A549 (cell line): ENCODE data around the gene ROR1. TPM values are rescaled to one million over a fixed set of nuclear protein-coding genes. Genes with fewer than 3 reads are reported as not detected.

ENCODE experiments used
- ATAC-seq, 2 experiments: fragments of 200-7000 bp in 1 of 2; fragments of >200 bp in 1 of 2; cut with Nextera tagmentation in 1 of 2; cut with Tn5 transposase in 1 of 2; 3 replicates each; pipeline versions ENCODE4 v1.8.0 to v1.9.1; 2018 to 2020; ENCODE audit warnings: mild to moderate bottlenecking in 1 of 2, moderate library complexity in 1 of 2
- CTCF ChIA-PET: fragments of 300-600 bp; sonication (Branson Sonifier 250); formaldehyde crosslinking; extraction: SDS; loops from one replicate; lab custom pipeline; 2021; ENCODE audit warnings: antibody characterized with exemption, inconsistent platforms; lab: Yijun Ruan, JAX
- POLR2A ChIA-PET: fragments of 350-600 bp; formaldehyde crosslinking; extraction: SDS; loops from one replicate; lab custom pipeline; 2021; ENCODE audit warnings: antibody characterized with exemption, inconsistent platforms; lab: Yijun Ruan, JAX
- DNase-seq, 2 experiments: peaks; one replicate each; pipeline versions ENCODE4 v3.0.0 to v3.0.0-alpha.2; 2011 to 2016; ENCODE audit warnings: low read depth in 1 of 2, low spot score in 1 of 2
- FAIRE-seq: peaks from 2 replicates; lab custom pipeline; 2011; peaks lifted over from hg19 to GRCh38; lab: Jason Lieb, UNC
- H3K27ac ChIP-seq, 2 experiments: fragments of >200 bp; sonication (Bioruptor Twin); formaldehyde crosslinking; 3 replicates each; pipeline ENCODE4 v1.5.1; 2016 to 2017
- H3K4me1 ChIP-seq: fragments of >200 bp; sonication (Bioruptor Twin); formaldehyde crosslinking; 3 replicates; pipeline ENCODE4 v1.6.1; 2016
- H3K4me2 ChIP-seq: fragments of >200 bp; sonication (Bioruptor Twin); formaldehyde crosslinking; 3 replicates; pipeline ENCODE4 v1.6.1; 2016
- H3K4me3 ChIP-seq: fragments of >200 bp; sonication (Bioruptor Twin); formaldehyde crosslinking; 3 replicates; pipeline ENCODE4 v1.5.1; 2016
- H3K9me3 ChIP-seq: fragments of >200 bp; sonication (Bioruptor Twin); formaldehyde crosslinking; 3 replicates; pipeline ENCODE4 v1.6.1; 2016
- BCL3 ChIP-seq: fragments of >200 bp; sonication (Bioruptor Twin); formaldehyde crosslinking; IDR thresholded peaks from 3 replicates; pipeline ENCODE4 v1.6.1; 2016
- CBX8 ChIP-seq: fragments of 200-600 bp; sonication (generic); IDR thresholded peaks from 2 replicates; pipeline ENCODE4 v1.6.1; 2016
- CEBPB ChIP-seq, 2 experiments: fragments of >200 bp in 1 of 2; sonication (Bioruptor Twin) in 1 of 2; formaldehyde crosslinking in 1 of 2; IDR thresholded peaks; 2 replicates each; pipeline ENCODE4 v1.6.1; 2012 to 2016
- CHD2 ChIP-seq: fragments of 150-350 bp; IDR thresholded peaks from 2 replicates; pipeline ENCODE4 v1.6.1; 2014; ENCODE audit warnings: low read length; ENCODE audit not compliant: partially characterized antibody
- E2F6 ChIP-seq: IDR thresholded peaks from 2 replicates; pipeline ENCODE4 v1.6.1; 2012; ENCODE audit warnings: low read depth, borderline replicate concordance
- ELK1 ChIP-seq: fragments of 150-350 bp; IDR thresholded peaks from 2 replicates; pipeline ENCODE4 v1.6.1; 2014; ENCODE audit warnings: low read depth, mild to moderate bottlenecking, low read length
- FOSB ChIP-seq: fragments of 250-450 bp; sonication (Bioruptor Pico); IDR thresholded peaks from 2 replicates; pipeline ENCODE4 v1.5.0; 2020; ENCODE audit warnings: mild to moderate bottlenecking, moderate library complexity
- FOSL2 ChIP-seq, 2 experiments: fragments of 450-650 bp in 1 of 2; fragments of >200 bp in 1 of 2; sonication (Bioruptor Twin) in 1 of 2; formaldehyde crosslinking; IDR thresholded peaks; 2 replicates each; pipeline versions ENCODE4 v1.5.0 to v1.6.1; 2016 to 2020; ENCODE audit warnings: mild to moderate bottlenecking in 1 of 2, moderate library complexity in 1 of 2
- FOXS1 ChIP-seq: fragments of 250-450 bp; sonication (Bioruptor Pico); IDR thresholded peaks from 2 replicates; pipeline ENCODE4 v1.5.0; 2020; ENCODE audit warnings: mild to moderate bottlenecking, moderate library complexity
- HDAC2 ChIP-seq: fragments of 200-600 bp; sonication (generic); IDR thresholded peaks from 2 replicates; pipeline ENCODE4 v1.6.1; 2016
- HES2 ChIP-seq: fragments of >200 bp; sonication (Bioruptor Twin); formaldehyde crosslinking; IDR thresholded peaks from 2 replicates; pipeline ENCODE4 v1.6.1; 2016
- HMGXB4 ChIP-seq: fragments of 250-450 bp; sonication (Bioruptor Pico); IDR thresholded peaks from 2 replicates; pipeline ENCODE4 v1.5.0; 2021; ENCODE audit warnings: mild to moderate bottlenecking, moderate library complexity, borderline replicate concordance
- HOXA7 ChIP-seq: fragments of 250-450 bp; sonication (Bioruptor Pico); IDR thresholded peaks from 2 replicates; pipeline ENCODE4 v1.5.0; 2020; ENCODE audit warnings: mild to moderate bottlenecking, moderate library complexity
- HOXB13 ChIP-seq: fragments of 250-450 bp; sonication (Bioruptor Pico); IDR thresholded peaks from 2 replicates; pipeline ENCODE4 v1.5.0; 2020; ENCODE audit warnings: low read depth, mild to moderate bottlenecking, moderate library complexity
- KDM1A ChIP-seq: fragments of 200-600 bp; sonication (generic); IDR thresholded peaks from 2 replicates; pipeline ENCODE4 v1.6.1; 2016; ENCODE audit warnings: low read depth, mild to moderate bottlenecking
- MAX ChIP-seq: IDR thresholded peaks from 2 replicates; pipeline ENCODE4 v1.6.1; 2012
- MYC ChIP-seq: IDR thresholded peaks from 2 replicates; pipeline ENCODE4 v1.6.1; 2012; ENCODE audit warnings: mild to moderate bottlenecking, inconsistent platforms, low read length, improper control_type of control experiment, borderline replicate concordance
- RARB ChIP-seq: fragments of 250-450 bp; sonication (Bioruptor Pico); IDR thresholded peaks from 2 replicates; pipeline ENCODE4 v1.8.0; 2021; ENCODE audit warnings: mild to moderate bottlenecking, moderate library complexity
- REST ChIP-seq: fragments of 200-600 bp; sonication (generic); IDR thresholded peaks from 2 replicates; pipeline ENCODE4 v1.6.1; 2016; ENCODE audit warnings: antibody characterized with exemption, mild to moderate bottlenecking, moderate library complexity
- RFX5 ChIP-seq: fragments of 450-650 bp; IDR thresholded peaks from 2 replicates; pipeline ENCODE4 v1.7.1; 2014; ENCODE audit warnings: antibody characterized with exemption, mild to moderate bottlenecking, moderate library complexity
- RNF2 ChIP-seq: fragments of 200-600 bp; sonication (generic); IDR thresholded peaks from 2 replicates; pipeline ENCODE4 v1.6.1; 2016; ENCODE audit warnings: low read depth, mild to moderate bottlenecking, antibody characterized with exemption, moderate library complexity, borderline replicate concordance
- SREBF2 ChIP-seq: fragments of 450-650 bp; IDR thresholded peaks from 2 replicates; pipeline ENCODE4 v1.6.1; 2014; ENCODE audit warnings: mild to moderate bottlenecking, moderate library complexity
- TP53 ChIP-seq: fragments of 250-450 bp; sonication (Bioruptor Pico); IDR thresholded peaks from 2 replicates; pipeline ENCODE4 v1.5.0; 2021; ENCODE audit warnings: mild to moderate bottlenecking, moderate library complexity
- ZC3H11A ChIP-seq: fragments of 450-650 bp; IDR thresholded peaks from 2 replicates; pipeline ENCODE4 v1.6.1; 2014; ENCODE audit warnings: antibody characterized with exemption, mild to moderate bottlenecking
- ZFP36 ChIP-seq: fragments of 450-650 bp; IDR thresholded peaks from 2 replicates; pipeline ENCODE4 v1.6.1; 2014; ENCODE audit warnings: borderline replicate concordance; ENCODE audit not compliant: partially characterized antibody
- ZSCAN20 ChIP-seq: fragments of 250-450 bp; sonication (Bioruptor Pico); IDR thresholded peaks from 2 replicates; pipeline ENCODE4 v1.8.0; 2022; ENCODE audit warnings: mild to moderate bottlenecking, moderate library complexity
- WGBS: methylation state at CpG from one replicate; pipeline ENCODE4 v1.1.6; 2017; ENCODE audit errors: missing lambda C conversion rate; 5-methylcytosine and 5-hydroxymethylcytosine counted together
- polyA plus RNA-seq, 4 experiments: library from polyadenylated mRNA; depleted of rRNA in 3 of 4; stranded (reverse); fragments of >200 nt; fragmentation: RNase III in 1 of 4; extraction: RNeasy Plus Mini Kit Qiagen cat#74134 plus additional on column Dnase treatment in 1 of 4; gene quantifications; 2 replicates in 3 of 4; 3 replicates in 1 of 4; pipeline ENCODE4 v1.2.3, GENCODE V29; 2011 to 2017

ROR1 gene
- polyA plus RNA-seq, 2 of the 4 experiments (the other 2 are of a cell fraction): 6.5 to 19.0 TPM

- Histone ChIP-seq H3K4me3 (no peak overlapping the region), H3K9me3 (no peaks in the 10 kb centered on the region), H3K4me2 (no peak overlapping the region), H3K4me1 (0 out of 3 replicates have a peak, but pooled peaks cover 6% of the 10 kb centered on the region), H3K27ac (no peak overlapping the region)
- ATAC-seq: no peak
- ChIA-PET POLR2A (no interaction called here), CTCF (no interaction called here)
- no peak for DNase-seq
- FAIRE-seq: no peak
- WGBS: 100% methylated on average over 1 of the region's 1 CpG
- TF ChIP-seq HMGXB4 (CRISPR knock-in tag) (no peak), MAX (no peak), REST (no peak), HDAC2 (no peak), RARB (no peak), MYC (no peak), FOSL2 (IDR thresholded peaks at IDR 0.05) (no peak), FOSL2 (CRISPR knock-in tag; IDR thresholded peaks at IDR 0.05) (no peak), ELK1 (no peak), CHD2 (no peak), CBX8 (no peak), HOXA7 (CRISPR knock-in tag) (no peak), CEBPB (IDR thresholded peaks at IDR 0.05) (no peak), ZSCAN20 (CRISPR knock-in tag) (no peak), TP53 (CRISPR knock-in tag) (no peak), ZC3H11A (no peak), KDM1A (no peak), E2F6 (no peak), RNF2 (no peak), SREBF2 (no peak)
These were observed 203.6 kb downstream of the ROR1 start for GRCh38 chr1:63977466-63977865.

- CTCF ChIA-PET: no interaction called here
- TF ChIP-seq HES2 (no peak), KDM1A (no peak), BCL3 (no peak), ELK1 (no peak), FOXS1 (no peak), ZFP36 (no peak), FOSB (no peak), MYC (no peak), ZC3H11A (no peak), HOXA7 (CRISPR knock-in tag) (no peak), RFX5 (no peak), HDAC2 (no peak), HOXB13 (CRISPR knock-in tag) (no peak)
These were observed 207.1 kb downstream of the ROR1 start for GRCh38 chr1:63980740-63981407.

More at GRCh38 chr1:63980740-63981407, 207.1 kb downstream of the ROR1 start:
- Histone ChIP-seq H3K4me1 (0 out of 3 replicates have a peak, but pooled peaks cover 6% of the 10 kb centered on the region), H3K4me2 (no peak overlapping the region), H3K27ac (no peak overlapping the region), H3K4me3 (no peak overlapping the region), H3K9me3 (no peaks in the 10 kb centered on the region)
- FAIRE-seq: no peak
- 86% methylated on average over 3 of the region's 3 CpGs for WGBS
- POLR2A ChIA-PET: no interaction called here
- no peak for ATAC-seq
- DNase-seq: no peak
